Lower lobe of right lung (tissue), 2 donors: ENCODE measurements around the gene CBFA2T2. TPM values are rescaled to one million over a fixed set of nuclear protein-coding genes. Genes with fewer than 3 reads are reported as not detected.
A peak's percentile ranks its signal among the peaks of the same experiment; 100 is the strongest.

ENCODE experiments used
- ATAC-seq, 2 donors: fragments of 200-7000 bp; cut with Tn5 transposase; one replicate each; pipeline ENCODE4 v1.9.1; 2020 to 2022; ENCODE audit warnings: mild to moderate bottlenecking in 2 of 2, moderate library complexity in 2 of 2
- DNase-seq: peaks from one replicate; pipeline ENCODE4 v3.0.0-alpha.2; 2020
- H3K27ac ChIP-seq: fragments of 200-600 bp; one replicate; pipeline ENCODE4 v1.8.0; 2022
- H3K27me3 ChIP-seq: fragments of 200-600 bp; one replicate; pipeline ENCODE4 v1.8.0; 2022; ENCODE audit warnings: low read depth
- H3K36me3 ChIP-seq: fragments of 200-600 bp; one replicate; pipeline ENCODE4 v1.8.0; 2022; ENCODE audit warnings: mild to moderate bottlenecking
- H3K4me1 ChIP-seq: fragments of 200-600 bp; one replicate; pipeline ENCODE4 v1.8.0; 2022
- H3K4me3 ChIP-seq: fragments of 200-600 bp; one replicate; pipeline ENCODE4 v1.8.0; 2022; ENCODE audit warnings: mild to moderate bottlenecking
- H3K9me3 ChIP-seq: fragments of 200-600 bp; one replicate; pipeline ENCODE4 v1.8.0; 2022
- CTCF ChIP-seq: fragments of 200-600 bp; IDR thresholded peaks from one replicate; pipeline ENCODE4 v1.8.0; 2022; ENCODE audit warnings: antibody characterized with exemption, mild to moderate bottlenecking
- intact Hi-C: fragments of 100-400 bp; cut with DNase I; formaldehyde crosslinking; loops from one replicate; pipeline ENCODE4 v1.11.0; 2022
- total RNA-seq: library from RNA; stranded (reverse); fragmentation: NEBNext Ultra II Directional; extraction: Animal tissue kit (Norgen Biotek cat#: 25700); gene quantifications from one replicate; pipeline ENCODE4 v1.2.1, GENCODE V29; 2021
- donor health status: DM: no; HTN: yes; CAD: no; lungs with severe emphysema.

The CBFA2T2 gene
- total RNA-seq, 1 donor from 2014 or later: 18.2 TPM

- Histone ChIP-seq H3K9me3 (no peaks in the 10 kb centered on the region), H3K27ac (no peak overlapping the region), H3K36me3 (no peaks in the 10 kb centered on the region), H3K27me3 (no peaks in the 10 kb centered on the region), H3K4me3 (no peak overlapping the region), H3K4me1 (peaks cover 7% of the 10 kb centered on the region)
- ATAC-seq (no peak), DNase-seq (no peak)
- intact Hi-C loops: no loop called here
- TF ChIP-seq CTCF: no peak
These were observed 14.9 kb upstream of the CBFA2T2 start for GRCh38 chr20:33474963-33475362.

- TF ChIP-seq CTCF: no peak
- Histone ChIP-seq H3K36me3 (no peaks in the 10 kb centered on the region), H3K4me3 (no peak overlapping the region), H3K27ac (no peak overlapping the region), H3K27me3 (no peaks in the 10 kb centered on the region), H3K4me1 (peaks cover 7% of the 10 kb centered on the region), H3K9me3 (no peaks in the 10 kb centered on the region)
- intact Hi-C loops: no loop called here
- no peak for DNase-seq
- peak in 1 of 2 donors; percentile 43 for ATAC-seq
These were observed 14.3 kb upstream of the CBFA2T2 start for GRCh38 chr20:33475381-33476152.

GRCh38 chr20:33477386-33478234 is 12.3 kb upstream of the CBFA2T2 start:
- ATAC-seq (no peak), DNase-seq (no peak)
- H3K27ac ChIP-seq: no peak overlapping the region
- peaks cover 7% of the 10 kb centered on the region for H3K4me1 ChIP-seq
- TF ChIP-seq CTCF: no peak
- H3K4me3 ChIP-seq: no peak overlapping the region
- intact Hi-C loops: no loop called here
- no peaks in the 10 kb centered on the region for H3K36me3 ChIP-seq
- no peaks in the 10 kb centered on the region for H3K9me3 ChIP-seq
- no peaks in the 10 kb centered on the region for H3K27me3 ChIP-seq

- no peak for TF ChIP-seq CTCF
These were observed 9.8 kb upstream of the CBFA2T2 start for GRCh38 chr20:33480048-33480447.

GRCh38 chr20:33481431-33481941 is 8.4 kb upstream of the CBFA2T2 start:
- H3K27me3 ChIP-seq: no peaks in the 10 kb centered on the region
- no peak for ATAC-seq
- no peaks in the 10 kb centered on the region for H3K9me3 ChIP-seq
- intact Hi-C loops: no loop called here
- H3K4me3 ChIP-seq: no peak overlapping the region
- no peaks in the 10 kb centered on the region for H3K36me3 ChIP-seq
- peak; percentile 19 for DNase-seq
- H3K4me1 ChIP-seq: no peaks in the 10 kb centered on the region
- no peak overlapping the region for H3K27ac ChIP-seq
- TF ChIP-seq CTCF: no peak

More at GRCh38 chr20:33480048-33480447, 9.8 kb upstream of the CBFA2T2 start:
- Histone ChIP-seq H3K9me3 (no peaks in the 10 kb centered on the region), H3K27ac (no peak overlapping the region), H3K4me1 (peaks cover 7% of the 10 kb centered on the region), H3K27me3 (no peaks in the 10 kb centered on the region), H3K36me3 (no peaks in the 10 kb centered on the region), H3K4me3 (no peak overlapping the region)
- ATAC-seq (no peak), DNase-seq (peak; percentile 17)
- intact Hi-C loops: no loop called here
